ENCODE measurements around the gene NASP.

DNA sequence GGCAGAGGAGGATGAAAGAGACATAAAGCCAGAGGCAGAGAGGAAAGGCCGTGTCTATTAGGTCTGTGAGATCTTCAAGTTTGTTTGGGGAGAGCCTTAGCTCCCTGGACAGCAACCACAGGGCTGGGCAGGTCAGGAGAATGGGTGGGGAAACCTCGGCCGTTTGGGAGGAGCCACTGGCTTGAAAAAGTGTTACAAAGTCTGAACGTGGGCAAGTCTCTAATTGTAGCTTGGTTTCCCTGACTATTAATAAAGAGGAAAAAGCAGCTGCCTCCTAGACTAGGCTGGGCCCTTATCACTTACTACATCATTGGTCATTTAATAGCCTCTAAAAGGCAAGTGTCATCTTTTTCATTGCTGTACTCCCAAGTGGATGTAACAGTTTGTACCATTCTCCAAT lies 40.1 kb downstream of the NASP start, which contains the start of gene CCDC17:
- TF ChIP-seq, protein P1, sequence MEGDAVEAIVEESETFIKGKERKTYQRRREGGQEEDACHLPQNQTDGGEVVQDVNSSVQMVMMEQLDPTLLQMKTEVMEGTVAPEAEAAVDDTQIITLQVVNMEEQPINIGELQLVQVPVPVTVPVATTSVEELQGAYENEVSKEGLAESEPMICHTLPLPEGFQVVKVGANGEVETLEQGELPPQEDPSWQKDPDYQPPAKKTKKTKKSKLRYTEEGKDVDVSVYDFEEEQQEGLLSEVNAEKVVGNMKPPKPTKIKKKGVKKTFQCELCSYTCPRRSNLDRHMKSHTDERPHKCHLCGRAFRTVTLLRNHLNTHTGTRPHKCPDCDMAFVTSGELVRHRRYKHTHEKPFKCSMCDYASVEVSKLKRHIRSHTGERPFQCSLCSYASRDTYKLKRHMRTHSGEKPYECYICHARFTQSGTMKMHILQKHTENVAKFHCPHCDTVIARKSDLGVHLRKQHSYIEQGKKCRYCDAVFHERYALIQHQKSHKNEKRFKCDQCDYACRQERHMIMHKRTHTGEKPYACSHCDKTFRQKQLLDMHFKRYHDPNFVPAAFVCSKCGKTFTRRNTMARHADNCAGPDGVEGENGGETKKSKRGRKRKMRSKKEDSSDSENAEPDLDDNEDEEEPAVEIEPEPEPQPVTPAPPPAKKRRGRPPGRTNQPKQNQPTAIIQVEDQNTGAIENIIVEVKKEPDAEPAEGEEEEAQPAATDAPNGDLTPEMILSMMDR (IDR thresholded peaks at IDR 0.05), result no peak
- TF ChIP-seq POLR2A (IDR thresholded peaks at IDR 0.05), result no peak
